ENCODE data around the gene DBF4B. TPM values are rescaled to one million over a fixed set of nuclear protein-coding genes. Genes with fewer than 3 reads are reported as not detected.
"Not testable (repeated sequence)": the region's sequence is repeated elsewhere in the genome, so short reads cannot be mapped to it uniquely, and the experiment has no call there.

Gene DBF4B
- total RNA-seq, 1 donor from 2014 or later = 12.2 TPM

DNA sequence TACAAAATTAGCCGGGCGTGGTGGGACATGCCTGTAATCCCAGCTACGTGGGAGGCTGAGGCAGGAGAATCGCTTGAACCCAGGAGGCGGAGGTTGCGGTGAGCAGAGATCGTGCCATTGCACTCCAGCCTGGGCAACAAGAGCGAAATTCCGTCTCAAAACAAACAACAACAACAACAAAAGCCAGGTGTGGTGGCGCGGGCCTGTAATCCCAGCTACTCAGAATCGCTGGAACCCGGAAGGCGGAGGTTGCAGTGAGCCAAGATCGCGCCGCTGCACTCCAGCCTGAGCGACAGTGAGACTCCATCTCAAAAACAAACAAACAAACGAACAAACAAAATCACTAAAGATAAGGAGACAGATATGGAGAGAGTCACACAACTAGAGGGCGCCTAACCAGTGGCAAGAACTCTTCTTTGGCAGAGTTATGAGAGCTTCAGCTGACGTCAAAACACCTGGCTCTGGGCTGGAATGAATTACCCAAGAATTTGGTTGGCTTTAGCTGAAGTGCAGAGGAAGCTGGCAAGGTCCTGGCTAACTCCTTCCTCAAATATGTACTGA is 17.6 kb upstream of the DBF4B start:
- H3K4me3 ChIP-seq (ENCODE audit: low read depth, low read length); DNase-seq (ENCODE audit: low read depth): not testable (repeated sequence)
- TF ChIP-seq, protein P1, sequence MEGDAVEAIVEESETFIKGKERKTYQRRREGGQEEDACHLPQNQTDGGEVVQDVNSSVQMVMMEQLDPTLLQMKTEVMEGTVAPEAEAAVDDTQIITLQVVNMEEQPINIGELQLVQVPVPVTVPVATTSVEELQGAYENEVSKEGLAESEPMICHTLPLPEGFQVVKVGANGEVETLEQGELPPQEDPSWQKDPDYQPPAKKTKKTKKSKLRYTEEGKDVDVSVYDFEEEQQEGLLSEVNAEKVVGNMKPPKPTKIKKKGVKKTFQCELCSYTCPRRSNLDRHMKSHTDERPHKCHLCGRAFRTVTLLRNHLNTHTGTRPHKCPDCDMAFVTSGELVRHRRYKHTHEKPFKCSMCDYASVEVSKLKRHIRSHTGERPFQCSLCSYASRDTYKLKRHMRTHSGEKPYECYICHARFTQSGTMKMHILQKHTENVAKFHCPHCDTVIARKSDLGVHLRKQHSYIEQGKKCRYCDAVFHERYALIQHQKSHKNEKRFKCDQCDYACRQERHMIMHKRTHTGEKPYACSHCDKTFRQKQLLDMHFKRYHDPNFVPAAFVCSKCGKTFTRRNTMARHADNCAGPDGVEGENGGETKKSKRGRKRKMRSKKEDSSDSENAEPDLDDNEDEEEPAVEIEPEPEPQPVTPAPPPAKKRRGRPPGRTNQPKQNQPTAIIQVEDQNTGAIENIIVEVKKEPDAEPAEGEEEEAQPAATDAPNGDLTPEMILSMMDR (conservative IDR thresholded peaks at IDR 0.05; ENCODE audit: low read depth, low read length) = peak; percentile 46

DNA sequence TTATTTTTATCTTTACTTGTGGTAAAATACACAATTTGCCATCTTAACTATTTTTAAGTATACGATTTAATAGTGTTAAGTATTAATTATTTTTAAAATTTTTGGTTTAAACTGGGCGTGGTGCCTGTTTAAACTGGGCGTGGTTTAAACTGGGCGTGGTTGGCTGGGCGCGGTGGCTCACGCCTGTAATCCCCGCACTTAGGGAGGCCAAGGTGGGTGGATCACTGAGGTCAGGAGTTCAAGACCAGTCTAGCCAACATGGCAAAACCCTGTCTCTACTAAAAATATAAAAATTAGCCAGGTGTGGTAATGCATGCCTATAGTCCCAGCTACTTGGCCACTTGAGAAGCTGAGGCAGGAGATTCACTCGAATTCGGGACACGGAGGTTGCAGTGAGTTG is 14.9 kb upstream of the DBF4B start:
- TF ChIP-seq, protein P1 (conservative IDR thresholded peaks at IDR 0.05; ENCODE audit: low read depth, low read length) = no peak
- no peak overlapping the region for H3K4me3 ChIP-seq (ENCODE audit: low read depth, low read length)
- no peak for DNase-seq (ENCODE audit: low read depth)

DNA sequence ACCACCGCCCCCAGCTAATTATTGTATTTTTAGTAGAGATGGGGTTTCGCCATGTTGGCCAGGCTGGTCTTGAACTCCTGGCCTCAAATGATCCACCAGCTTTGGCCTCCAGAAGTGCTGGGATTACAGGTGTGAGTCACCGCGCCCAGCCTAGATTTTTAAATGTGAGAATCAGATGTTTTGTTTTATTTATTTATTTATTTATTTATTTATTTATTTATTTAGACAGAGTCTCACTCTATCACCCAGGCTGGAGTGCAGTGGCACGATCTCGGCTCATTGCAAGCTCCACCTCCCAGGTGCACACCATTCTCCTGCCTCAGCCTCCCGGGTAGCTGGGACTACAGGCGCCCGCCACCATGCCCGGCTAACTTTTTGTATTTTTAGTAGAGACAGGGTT is 8.2 kb upstream of the DBF4B start:
- not testable (repeated sequence) for H3K4me3 ChIP-seq (ENCODE audit: low read depth, low read length); DNase-seq (ENCODE audit: low read depth)

DNA sequence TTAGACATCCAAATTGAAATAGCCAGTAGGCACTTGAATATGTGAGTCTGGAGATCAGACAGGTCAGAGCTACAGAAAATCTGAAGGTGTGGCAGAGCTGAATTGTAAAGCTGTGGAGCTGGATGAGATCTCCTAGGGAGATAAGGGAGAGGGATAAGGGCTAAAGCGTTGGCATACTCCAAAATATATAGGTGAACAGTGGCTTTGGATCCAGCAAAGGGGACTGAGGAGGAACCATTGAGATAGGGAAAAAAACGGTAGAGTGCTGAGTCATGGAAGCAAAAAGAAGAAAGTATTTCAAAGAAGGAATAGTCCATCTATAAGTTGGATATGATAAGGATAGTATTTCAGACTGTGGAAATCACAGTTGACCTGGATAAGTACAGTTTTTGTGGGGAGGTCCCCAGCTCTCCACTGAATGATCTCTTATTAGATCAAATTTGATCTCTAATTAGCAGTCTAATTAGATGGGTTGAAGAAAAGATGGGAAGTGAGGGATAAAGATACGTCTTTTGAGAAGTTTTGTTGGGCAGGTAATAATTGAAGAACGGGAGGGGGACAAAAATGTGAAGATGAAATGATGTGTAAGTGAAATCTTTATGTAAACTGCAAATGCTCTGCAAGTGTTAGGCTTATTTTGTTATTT is 587 bp upstream of the DBF4B start:
- TF ChIP-seq, protein P1 (conservative IDR thresholded peaks at IDR 0.05; ENCODE audit: low read depth, low read length) = no peak
- peak overlapping the region; percentile 87 for H3K4me3 ChIP-seq (ENCODE audit: low read depth, low read length)
- no peak for DNase-seq (ENCODE audit: low read depth)

DNA sequence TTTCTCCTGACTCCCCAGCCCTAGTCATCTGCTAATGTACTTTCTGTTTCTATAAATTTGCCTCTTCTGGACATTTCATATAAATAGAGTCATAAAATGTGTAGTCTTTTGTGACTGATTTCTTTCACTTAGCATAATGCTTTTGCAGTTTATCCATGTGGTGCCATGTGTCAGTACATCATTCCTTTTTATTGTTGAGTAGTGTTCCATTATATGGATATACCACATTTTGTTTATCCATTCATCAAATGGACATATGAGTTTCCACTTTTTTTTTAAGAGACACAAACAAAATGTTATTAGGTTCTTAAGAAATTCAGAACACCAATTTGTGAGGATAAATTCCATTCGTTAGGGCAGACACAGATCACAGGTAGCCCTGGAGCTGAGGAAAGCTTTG is 11.0 kb downstream of the DBF4B start:
- no peak for DNase-seq (ENCODE audit: low read depth)
- H3K4me3 ChIP-seq (ENCODE audit: low read depth, low read length) = no peak overlapping the region
- TF ChIP-seq, protein P1 (conservative IDR thresholded peaks at IDR 0.05; ENCODE audit: low read depth, low read length) = no peak

DNA sequence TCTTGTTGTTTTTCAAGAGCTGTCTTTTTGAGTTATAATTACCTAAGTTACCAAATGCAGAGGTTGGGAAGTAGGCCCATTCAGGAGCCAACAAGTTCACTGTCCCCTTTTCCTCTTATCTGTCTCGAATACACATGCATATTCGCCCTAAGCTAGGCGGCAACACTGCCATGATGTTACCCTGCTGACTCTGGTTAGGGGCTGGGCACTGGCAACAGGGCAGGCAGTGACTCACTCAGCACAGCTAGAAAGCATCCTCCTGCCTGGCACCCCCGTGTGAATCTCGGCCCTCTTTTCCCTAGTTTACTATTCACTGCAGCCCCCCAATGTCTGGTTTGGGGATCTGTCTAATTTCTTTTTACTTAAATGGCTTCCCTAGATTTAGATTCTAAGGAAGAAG is 13.8 kb downstream of the DBF4B start:
- no peak overlapping the region for H3K4me3 ChIP-seq (ENCODE audit: low read depth, low read length)
- TF ChIP-seq, protein P1 (conservative IDR thresholded peaks at IDR 0.05; ENCODE audit: low read depth, low read length) = no peak
- DNase-seq (ENCODE audit: low read depth) = no peak

DNA sequence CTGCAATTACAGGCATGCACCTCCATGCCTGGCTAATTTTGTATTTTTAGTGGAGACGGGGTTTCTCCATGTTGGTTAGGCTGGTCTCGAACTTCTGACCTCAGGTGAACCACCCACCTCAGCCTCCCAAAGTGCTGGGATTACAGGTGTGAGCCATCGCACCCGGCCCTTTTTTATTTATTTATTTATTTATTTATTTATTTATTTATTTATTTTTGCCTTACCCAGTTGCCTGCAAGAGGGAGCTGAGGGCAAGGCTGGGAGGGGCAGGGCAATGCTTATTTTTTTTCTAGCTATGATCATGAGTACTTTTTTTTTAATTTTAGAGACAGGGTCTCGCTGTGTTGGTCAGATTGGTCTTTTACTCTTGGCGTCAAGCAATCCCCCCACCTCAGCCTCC is 17.7 kb downstream of the DBF4B start:
- not testable (repeated sequence) for H3K4me3 ChIP-seq (ENCODE audit: low read depth, low read length); DNase-seq (ENCODE audit: low read depth)

DNA sequence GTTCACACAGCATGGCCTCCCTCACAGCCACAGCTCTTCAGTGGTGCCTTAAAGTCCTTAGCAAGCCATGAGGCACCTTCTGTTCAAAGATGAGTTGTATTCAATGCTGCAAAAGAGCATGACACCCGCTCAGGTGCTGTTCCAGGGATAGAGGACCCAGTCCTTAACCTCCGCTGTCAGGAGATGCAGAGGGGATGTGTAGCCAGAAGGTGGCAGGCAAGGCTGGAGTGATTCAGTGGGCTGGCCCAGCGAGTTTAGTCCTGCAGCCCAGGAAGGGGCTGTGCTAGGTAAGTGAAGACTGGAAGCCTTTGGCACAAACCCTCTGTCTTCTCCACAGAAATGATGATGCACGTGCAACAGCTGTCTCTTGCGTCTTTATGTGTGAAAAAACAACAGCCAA is 25.3 kb downstream of the DBF4B start:
- no peak for DNase-seq (ENCODE audit: low read depth)
- TF ChIP-seq, protein P1 (conservative IDR thresholded peaks at IDR 0.05; ENCODE audit: low read depth, low read length) = peak; percentile 53
- H3K4me3 ChIP-seq (ENCODE audit: low read depth, low read length) = no peak overlapping the region

Measured in epithelial cell of proximal tubule (primary cell).